NCI-H510A (cell line): ENCODE measurements around the gene ZSWIM2.
"Not testable (repeated sequence)": the region's sequence is repeated elsewhere in the genome, so short reads cannot be mapped to it uniquely, and the experiment has no call there.

Source experiments
- DNase-seq: peaks from one replicate; lab custom pipeline; 2025; lab: John Stamatoyannopoulos, UW

The ZSWIM2 gene

GRCh38 chr2:186841940-186842339 is 7.0 kb downstream of the ZSWIM2 start:
- no peak for DNase-seq

- DNase-seq: no peak
Measured at GRCh38 chr2:186835628-186836027, 13.3 kb downstream of the ZSWIM2 start.

- no peak for DNase-seq
Measured at GRCh38 chr2:186827862-186828492, 21.0 kb downstream of the ZSWIM2 start.

GRCh38 chr2:186827411-186827810 is 21.6 kb downstream of the ZSWIM2 start:
- no peak for DNase-seq

GRCh38 chr2:186822323-186822722 is 26.6 kb downstream of the ZSWIM2 start:
- DNase-seq: no peak

GRCh38 chr2:186820303-186820702 is 28.7 kb downstream of the ZSWIM2 start:
- DNase-seq: no peak

GRCh38 chr2:186811760-186812159 is 37.2 kb downstream of the ZSWIM2 start:
- not testable (repeated sequence) for DNase-seq

GRCh38 chr2:186806591-186806990 is 42.4 kb downstream of the ZSWIM2 start:
- no peak for DNase-seq

- not testable (repeated sequence) for DNase-seq
Measured at GRCh38 chr2:186798604-186799003, 50.4 kb downstream of the ZSWIM2 start.

- DNase-seq: no peak
Measured at GRCh38 chr2:186784930-186785329, 64.0 kb downstream of the ZSWIM2 start.

- no peak for DNase-seq
Measured at GRCh38 chr2:186783254-186783653, 65.7 kb downstream of the ZSWIM2 start.

GRCh38 chr2:186780701-186781316 is 68.2 kb downstream of the ZSWIM2 start:
- no peak for DNase-seq
